IPS-15b (cell line): ENCODE results near the gene QRICH2.
"Not testable (repeated sequence)": the region's sequence is repeated elsewhere in the genome, so short reads cannot be mapped to it uniquely, and the experiment has no call there.

Source experiments
- H3K27me3 ChIP-seq: one replicate; pipeline ENCODE4 v1.6.1; 2013; ENCODE audit warnings: low read length; ENCODE audit not compliant: control insufficient read depth, insufficient read depth
- H3K36me3 ChIP-seq: one replicate; pipeline ENCODE4 v1.6.1; 2013; ENCODE audit warnings: low read length; ENCODE audit not compliant: control insufficient read depth, insufficient read depth
- H3K4me1 ChIP-seq: one replicate; pipeline ENCODE4 v1.6.1; 2013; ENCODE audit warnings: mild to moderate bottlenecking, low read length; ENCODE audit not compliant: control insufficient read depth, insufficient read depth
- H3K4me3 ChIP-seq: one replicate; pipeline ENCODE4 v1.5.1; 2013; ENCODE audit warnings: low read depth, low read length
- H3K9ac ChIP-seq: one replicate; pipeline ENCODE4 v1.6.1; 2013; ENCODE audit warnings: low read depth, mild to moderate bottlenecking, low read length
- H3K9me3 ChIP-seq: one replicate; pipeline ENCODE4 v1.6.1; 2013; ENCODE audit warnings: mild to moderate bottlenecking, low read length; ENCODE audit not compliant: control insufficient read depth, insufficient read depth

Gene QRICH2

DNA sequence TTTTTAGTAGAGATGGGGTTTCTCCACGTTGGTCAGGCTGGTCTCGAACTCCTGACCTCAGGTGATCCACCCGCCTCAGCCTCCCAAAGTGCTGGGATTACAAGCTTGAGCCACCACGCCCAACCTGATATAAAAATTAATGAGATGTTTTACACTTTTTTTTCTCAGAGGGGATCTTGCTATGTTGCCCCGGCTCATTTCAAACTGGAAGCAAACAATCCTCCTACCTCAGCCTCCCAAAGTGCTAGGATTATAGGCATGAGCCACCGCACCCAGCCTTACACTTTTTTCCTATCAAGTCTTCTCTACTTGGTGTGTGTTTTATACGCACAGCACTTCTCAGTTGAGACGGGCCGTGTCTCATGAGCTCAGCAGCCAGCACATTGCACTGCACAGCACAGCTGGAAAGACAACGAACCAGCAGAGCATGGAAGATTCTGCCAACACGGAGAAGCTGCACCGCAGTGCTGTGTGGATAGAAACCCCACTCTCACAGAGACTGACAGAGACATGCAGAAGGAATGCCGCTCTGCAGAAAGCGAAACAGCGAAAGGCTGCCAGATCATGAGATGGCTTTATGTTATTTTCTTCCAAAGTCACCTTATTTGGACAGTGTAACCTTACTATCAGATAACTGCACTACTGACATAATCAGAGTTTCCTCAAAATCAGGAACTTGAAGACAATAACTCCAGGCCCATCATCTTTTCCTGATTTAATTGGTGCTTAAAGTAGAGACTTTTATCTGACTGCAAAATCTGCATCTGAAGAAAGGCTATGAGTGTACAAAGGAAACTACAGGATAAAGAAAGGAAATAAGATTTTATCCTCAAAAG lies 6.5 kb upstream of the QRICH2 start:
- Histone ChIP-seq H3K36me3 (peaks cover 10% of the 10 kb centered on the region), H3K4me1 (no peaks in the 10 kb centered on the region), H3K27me3 (no peaks in the 10 kb centered on the region), H3K4me3 (no peak overlapping the region), H3K9me3 (no peaks in the 10 kb centered on the region), H3K9ac (no peak overlapping the region)

GRCh38 chr17:76312735-76313134 lies 4.7 kb upstream of the QRICH2 start:
- Histone ChIP-seq H3K4me3 (no peak overlapping the region), H3K36me3 (peaks cover 10% of the 10 kb centered on the region), H3K9ac (no peak overlapping the region), H3K9me3 (no peaks in the 10 kb centered on the region), H3K27me3 (no peaks in the 10 kb centered on the region), H3K4me1 (no peaks in the 10 kb centered on the region)

- no peak overlapping the region for H3K4me3 ChIP-seq
- no peaks in the 10 kb centered on the region for H3K9me3 ChIP-seq
- no peaks in the 10 kb centered on the region for H3K4me1 ChIP-seq
- no peaks in the 10 kb centered on the region for H3K27me3 ChIP-seq
- no peak overlapping the region for H3K9ac ChIP-seq
- H3K36me3 ChIP-seq = peaks cover 10% of the 10 kb centered on the region
These were observed 1.4 kb upstream of the QRICH2 start for GRCh38 chr17:76309461-76309860.

- H3K9ac ChIP-seq = no peak overlapping the region
- no peaks in the 10 kb centered on the region for H3K4me1 ChIP-seq
- no peak overlapping the region for H3K4me3 ChIP-seq
- peaks cover 6% of the 10 kb centered on the region for H3K36me3 ChIP-seq
- H3K9me3 ChIP-seq = no peaks in the 10 kb centered on the region
- no peaks in the 10 kb centered on the region for H3K27me3 ChIP-seq
These were observed 644 bp downstream of the QRICH2 start for GRCh38 chr17:76307299-76307965.

DNA sequence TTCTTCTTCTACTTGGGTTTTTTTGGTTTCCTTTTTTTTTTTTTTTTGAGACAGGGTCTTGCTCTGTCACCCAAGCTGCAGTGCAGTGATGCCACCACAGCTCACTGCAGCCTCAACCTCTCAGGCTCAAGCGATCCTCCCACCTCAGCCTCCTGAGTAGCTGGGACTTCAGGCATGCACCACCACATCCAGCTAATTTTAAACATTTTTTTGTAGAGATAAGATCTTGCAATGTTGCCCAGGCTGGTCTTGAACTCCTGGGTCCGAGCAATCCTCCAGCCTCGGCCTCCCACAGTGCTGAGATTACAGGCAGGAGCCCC lies 3.0 kb downstream of the QRICH2 start:
- H3K4me1 ChIP-seq, H3K36me3 ChIP-seq, H3K9me3 ChIP-seq, H3K4me3 ChIP-seq, H3K9ac ChIP-seq, H3K27me3 ChIP-seq: not testable (repeated sequence)

- Histone ChIP-seq H3K36me3 (no peaks in the 10 kb centered on the region), H3K27me3 (no peaks in the 10 kb centered on the region), H3K9me3 (no peaks in the 10 kb centered on the region), H3K4me3 (no peak overlapping the region), H3K4me1 (no peaks in the 10 kb centered on the region), H3K9ac (no peak overlapping the region)
These were observed 3.6 kb downstream of the QRICH2 start for GRCh38 chr17:76304226-76305134.

GRCh38 chr17:76297436-76297835 lies 10.6 kb downstream of the QRICH2 start:
- H3K9ac ChIP-seq = no peak overlapping the region
- H3K4me1 ChIP-seq = no peaks in the 10 kb centered on the region
- no peak overlapping the region for H3K4me3 ChIP-seq
- H3K27me3 ChIP-seq = no peaks in the 10 kb centered on the region
- H3K36me3 ChIP-seq = peaks cover 8% of the 10 kb centered on the region
- no peaks in the 10 kb centered on the region for H3K9me3 ChIP-seq

- peaks cover 8% of the 10 kb centered on the region for H3K36me3 ChIP-seq
- H3K4me1 ChIP-seq = no peaks in the 10 kb centered on the region
- H3K27me3 ChIP-seq = no peaks in the 10 kb centered on the region
- no peak overlapping the region for H3K4me3 ChIP-seq
- no peak overlapping the region for H3K9ac ChIP-seq
- H3K9me3 ChIP-seq = no peaks in the 10 kb centered on the region
These were observed 11.2 kb downstream of the QRICH2 start for GRCh38 chr17:76296889-76297288.

GRCh38 chr17:76296186-76296585 lies 11.9 kb downstream of the QRICH2 start:
- Histone ChIP-seq H3K4me3 (no peak overlapping the region), H3K9me3 (no peaks in the 10 kb centered on the region), H3K4me1 (no peaks in the 10 kb centered on the region), H3K36me3 (peaks cover 8% of the 10 kb centered on the region), H3K27me3 (no peaks in the 10 kb centered on the region), H3K9ac (no peak overlapping the region)

- no peak overlapping the region for H3K4me3 ChIP-seq
- H3K27me3 ChIP-seq = no peaks in the 10 kb centered on the region
- no peaks in the 10 kb centered on the region for H3K4me1 ChIP-seq
- H3K36me3 ChIP-seq = peaks cover 8% of the 10 kb centered on the region
- H3K9ac ChIP-seq = no peak overlapping the region
- no peaks in the 10 kb centered on the region for H3K9me3 ChIP-seq
These were observed 15.0 kb downstream of the QRICH2 start for GRCh38 chr17:76293106-76293505.

- Histone ChIP-seq H3K9me3 (no peaks in the 10 kb centered on the region), H3K4me1 (no peaks in the 10 kb centered on the region), H3K27me3 (no peaks in the 10 kb centered on the region), H3K9ac (no peak overlapping the region), H3K4me3 (no peak overlapping the region), H3K36me3 (peaks cover 8% of the 10 kb centered on the region)
These were observed 15.5 kb downstream of the QRICH2 start for GRCh38 chr17:76292567-76292966.
